Neuron (in vitro differentiated cells): Measurements from ENCODE around the gene TNFRSF8.

Experiments
- H2AFZ ChIP-seq: one replicate; pipeline ENCODE4 v1.6.1; 2013; ENCODE audit warnings: low read depth, mild to moderate bottlenecking, inconsistent platforms, low read length, moderate library complexity
- H3K27me3 ChIP-seq: one replicate; pipeline ENCODE4 v1.6.1; 2013; ENCODE audit warnings: low read length; ENCODE audit not compliant: insufficient read depth
- H3K36me3 ChIP-seq: one replicate; pipeline ENCODE4 v1.6.1; 2013; ENCODE audit warnings: low read length; ENCODE audit not compliant: insufficient read depth
- H3K4me1 ChIP-seq: one replicate; pipeline ENCODE4 v1.6.1; 2013; ENCODE audit warnings: low read length; ENCODE audit not compliant: insufficient read depth
- H3K4me3 ChIP-seq: 2 replicates; pipeline ENCODE4 v1.5.1; 2013; ENCODE audit warnings: mild to moderate bottlenecking, low read length, moderate library complexity
- H3K9me3 ChIP-seq: one replicate; pipeline ENCODE4 v1.6.1; 2013; ENCODE audit warnings: low read length

TNFRSF8 gene

GRCh38 chr1:12059722-12060464, 3.2 kb upstream of the TNFRSF8 start:
- Histone ChIP-seq H3K4me3 (no peak overlapping the region), H3K36me3 (no peaks in the 10 kb centered on the region), H3K9me3 (no peaks in the 10 kb centered on the region), H2AFZ (no peak overlapping the region), H3K4me1 (peaks cover 1% of the 10 kb centered on the region), H3K27me3 (peaks cover 34% of the 10 kb centered on the region)

- Histone ChIP-seq H2AFZ (no peak overlapping the region), H3K4me3 (no peak overlapping the region), H3K9me3 (no peaks in the 10 kb centered on the region), H3K4me1 (no peaks in the 10 kb centered on the region), H3K27me3 (peaks cover 34% of the 10 kb centered on the region), H3K36me3 (no peaks in the 10 kb centered on the region)
Measured at GRCh38 chr1:12060500-12060899, 2.6 kb upstream of the TNFRSF8 start.

- H3K9me3 ChIP-seq = no peaks in the 10 kb centered on the region
- H3K4me3 ChIP-seq = no peak overlapping the region
- H3K36me3 ChIP-seq = no peaks in the 10 kb centered on the region
- peaks cover 8% of the 10 kb centered on the region for H3K4me1 ChIP-seq
- H2AFZ ChIP-seq = no peak overlapping the region
- H3K27me3 ChIP-seq = peaks cover 44% of the 10 kb centered on the region
Measured at GRCh38 chr1:12064073-12064969, 1.2 kb downstream of the TNFRSF8 start.

- H2AFZ ChIP-seq = no peak overlapping the region
- H3K4me1 ChIP-seq = peaks cover 8% of the 10 kb centered on the region
- no peaks in the 10 kb centered on the region for H3K36me3 ChIP-seq
- no peaks in the 10 kb centered on the region for H3K9me3 ChIP-seq
- H3K27me3 ChIP-seq = peaks cover 44% of the 10 kb centered on the region
- H3K4me3 ChIP-seq = no peak overlapping the region
Measured at GRCh38 chr1:12065872-12066271, 2.8 kb downstream of the TNFRSF8 start.

GRCh38 chr1:12067900-12068821, 5.1 kb downstream of the TNFRSF8 start:
- Histone ChIP-seq H3K36me3 (no peaks in the 10 kb centered on the region), H3K27me3 (peaks cover 30% of the 10 kb centered on the region), H2AFZ (peak overlapping the region; percentile 12), H3K9me3 (no peaks in the 10 kb centered on the region), H3K4me1 (peaks cover 8% of the 10 kb centered on the region), H3K4me3 (no peak overlapping the region)

- no peak overlapping the region for H2AFZ ChIP-seq
- no peaks in the 10 kb centered on the region for H3K9me3 ChIP-seq
- H3K4me1 ChIP-seq = peaks cover 8% of the 10 kb centered on the region
- H3K4me3 ChIP-seq = no peak overlapping the region
- peaks cover 19% of the 10 kb centered on the region for H3K27me3 ChIP-seq
- H3K36me3 ChIP-seq = no peaks in the 10 kb centered on the region
Measured at GRCh38 chr1:12069623-12070244, 6.6 kb downstream of the TNFRSF8 start.

- Histone ChIP-seq H3K4me3 (no peak overlapping the region), H3K27me3 (peaks cover 17% of the 10 kb centered on the region), H3K9me3 (no peaks in the 10 kb centered on the region), H3K4me1 (peaks cover 8% of the 10 kb centered on the region), H2AFZ (no peak overlapping the region), H3K36me3 (no peaks in the 10 kb centered on the region)
Measured at GRCh38 chr1:12071892-12072291, 8.8 kb downstream of the TNFRSF8 start.

GRCh38 chr1:12072741-12073140, 9.6 kb downstream of the TNFRSF8 start:
- Histone ChIP-seq H3K27me3 (peaks cover 17% of the 10 kb centered on the region), H3K4me1 (peaks cover 8% of the 10 kb centered on the region), H3K9me3 (no peaks in the 10 kb centered on the region), H2AFZ (no peak overlapping the region), H3K36me3 (no peaks in the 10 kb centered on the region), H3K4me3 (no peak overlapping the region)

- Histone ChIP-seq H3K4me1 (no peaks in the 10 kb centered on the region), H3K9me3 (no peaks in the 10 kb centered on the region), H3K36me3 (no peaks in the 10 kb centered on the region), H2AFZ (no peak overlapping the region), H3K27me3 (peaks cover 21% of the 10 kb centered on the region), H3K4me3 (no peak overlapping the region)
Measured at GRCh38 chr1:12073796-12074195, 10.7 kb downstream of the TNFRSF8 start.

GRCh38 chr1:12075195-12076114, 12.4 kb downstream of the TNFRSF8 start:
- H3K27me3 ChIP-seq = peaks cover 21% of the 10 kb centered on the region
- no peaks in the 10 kb centered on the region for H3K4me1 ChIP-seq
- H3K9me3 ChIP-seq = no peaks in the 10 kb centered on the region
- H3K36me3 ChIP-seq = no peaks in the 10 kb centered on the region
- H3K4me3 ChIP-seq = no peak overlapping the region
- no peak overlapping the region for H2AFZ ChIP-seq

- peaks cover 21% of the 10 kb centered on the region for H3K27me3 ChIP-seq
- H3K4me1 ChIP-seq = no peaks in the 10 kb centered on the region
- H3K9me3 ChIP-seq = no peaks in the 10 kb centered on the region
- H2AFZ ChIP-seq = no peak overlapping the region
- H3K4me3 ChIP-seq = no peak overlapping the region
- no peaks in the 10 kb centered on the region for H3K36me3 ChIP-seq
Measured at GRCh38 chr1:12076425-12077005, 13.4 kb downstream of the TNFRSF8 start.
